GM19239 (cell line): ENCODE data around the gene PKM.

Source experiments
- DNase-seq: peaks from one replicate; pipeline ENCODE4 v3.0.0; 2011; ENCODE audit warnings: low spot score; ENCODE audit not compliant: insufficient read length
- FAIRE-seq: peaks from 2 replicates; lab custom pipeline; 2011; peaks lifted over from hg19 to GRCh38; lab: Jason Lieb, UNC

Gene PKM

DNA sequence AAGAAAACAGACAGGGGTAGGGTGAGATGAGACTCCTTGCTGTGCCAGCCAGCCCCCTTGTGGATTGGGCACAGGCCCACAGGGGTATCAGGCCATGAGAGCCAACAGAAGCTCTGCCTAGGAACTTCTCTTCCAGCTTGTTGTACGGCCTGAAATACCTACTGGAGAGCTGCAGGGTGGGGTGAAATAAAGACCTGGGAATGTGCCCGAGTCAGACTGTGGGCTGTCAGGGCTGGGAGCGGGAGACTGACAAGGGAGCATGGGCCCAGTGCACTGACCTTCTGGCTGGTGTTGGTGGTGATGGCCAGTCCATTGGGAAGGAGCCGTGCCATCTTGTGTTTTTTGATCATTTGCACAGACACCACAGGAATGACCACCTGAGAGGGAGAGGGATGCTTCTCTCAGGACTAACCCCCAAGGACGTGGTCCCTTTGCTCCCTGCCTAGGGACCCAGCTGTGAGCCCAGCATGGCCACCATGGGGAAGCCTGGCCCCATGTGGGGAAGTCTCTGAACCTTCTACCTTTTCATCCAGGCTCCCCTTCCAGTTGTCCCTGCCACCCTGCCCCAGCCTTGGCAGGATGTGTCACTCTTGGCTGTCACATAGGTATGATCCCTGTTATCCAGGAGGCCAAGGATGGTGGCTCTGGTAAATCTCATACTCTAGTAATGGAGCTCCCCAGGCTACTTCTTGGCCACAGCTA, 64.1 kb downstream of the PKM start:
- no peak for FAIRE-seq
- DNase-seq, result no peak

GRCh38 chr15:72163719-72164118, 67.3 kb downstream of the PKM start:
- DNase-seq, result no peak
- FAIRE-seq, result no peak

- FAIRE-seq (no peak), DNase-seq (no peak)
Measured at GRCh38 chr15:72162569-72162968, 68.4 kb downstream of the PKM start.

- no peak for FAIRE-seq
- no peak for DNase-seq
Measured at GRCh38 chr15:72161361-72162132, 69.4 kb downstream of the PKM start.

DNA sequence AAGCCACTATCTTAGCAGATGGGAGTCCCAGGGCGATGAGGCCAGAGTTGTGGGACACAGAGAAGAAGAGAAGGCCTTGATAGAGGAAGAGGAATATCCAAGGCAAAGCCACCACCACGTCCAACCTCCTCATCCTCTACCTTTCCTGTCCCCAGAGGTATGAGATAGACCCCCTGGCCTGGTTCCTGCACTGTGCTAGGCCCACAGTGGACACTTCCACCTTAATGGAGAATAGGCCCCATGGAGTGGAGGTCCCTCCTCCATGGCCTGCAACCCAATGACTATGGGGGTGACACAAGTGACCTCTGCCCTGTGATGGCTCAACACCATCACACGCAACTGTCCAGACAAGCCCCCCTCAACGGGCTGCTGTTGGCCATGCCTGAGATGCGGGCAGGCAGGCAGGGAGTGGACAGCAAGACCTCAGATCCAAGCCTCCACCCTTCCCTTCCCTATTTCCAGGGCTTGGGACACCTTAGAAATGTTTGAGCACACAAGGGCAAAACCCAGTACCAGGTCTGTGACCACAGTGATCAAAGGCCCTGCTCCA, 70.2 kb downstream of the PKM start:
- FAIRE-seq (no peak), DNase-seq (no peak)

GRCh38 chr15:72156928-72157327, 74.1 kb downstream of the PKM start:
- DNase-seq (no peak), FAIRE-seq (no peak)

DNA sequence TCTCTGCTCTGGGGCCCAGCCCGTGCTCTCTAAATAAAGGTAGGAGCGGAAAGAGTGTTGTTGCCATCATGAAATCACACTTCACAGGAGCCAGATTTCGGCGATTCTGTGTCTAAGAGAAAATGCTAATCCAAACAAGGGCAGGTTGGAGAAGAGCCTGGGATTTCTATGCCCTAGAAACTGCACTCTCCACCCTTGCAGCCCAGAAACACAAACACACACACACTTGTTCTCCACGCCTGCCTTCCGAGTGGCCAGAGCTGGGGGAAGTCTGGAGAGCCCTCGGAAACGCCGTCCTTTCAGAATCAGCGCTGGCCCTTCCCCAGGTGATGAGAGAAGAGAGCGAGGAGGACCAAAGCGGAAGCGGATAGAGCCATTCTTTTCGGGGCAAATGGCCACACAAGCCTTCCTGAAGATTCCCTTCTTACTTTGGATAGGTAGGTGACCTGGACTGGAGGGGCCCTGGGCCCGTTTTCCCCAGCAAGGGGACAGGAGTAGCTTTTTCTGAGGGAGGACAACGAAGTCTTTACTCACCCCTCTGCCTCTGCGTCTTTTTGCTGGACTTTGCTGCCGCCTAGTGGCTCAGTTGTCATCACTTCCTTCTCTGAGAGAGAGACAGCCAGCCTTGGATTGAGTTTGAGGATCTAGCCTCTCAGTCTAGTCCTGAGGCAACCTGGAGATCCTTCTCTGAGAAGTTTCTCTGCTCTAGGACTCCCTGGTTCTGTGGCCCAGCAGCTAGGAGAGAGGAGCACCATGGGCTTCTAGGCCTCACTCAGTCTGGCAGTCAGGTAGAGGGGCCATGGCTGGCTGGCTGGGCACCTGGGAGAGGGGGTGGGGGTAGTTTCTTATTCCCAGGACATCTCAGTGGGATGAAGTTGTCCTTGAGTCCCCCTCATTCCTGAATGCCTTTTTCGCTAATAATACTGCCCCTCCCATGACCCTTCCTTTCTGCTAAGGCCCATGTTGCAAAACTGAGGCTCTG, 75.1 kb downstream of the PKM start:
- peak; percentile 69 for DNase-seq
- peak; percentile 96 for FAIRE-seq

- DNase-seq (no peak), FAIRE-seq (no peak)
Measured at GRCh38 chr15:72155003-72155621, 75.9 kb downstream of the PKM start.

- FAIRE-seq (no peak), DNase-seq (no peak)
Measured at GRCh38 chr15:72154316-72154715, 76.7 kb downstream of the PKM start.

DNA sequence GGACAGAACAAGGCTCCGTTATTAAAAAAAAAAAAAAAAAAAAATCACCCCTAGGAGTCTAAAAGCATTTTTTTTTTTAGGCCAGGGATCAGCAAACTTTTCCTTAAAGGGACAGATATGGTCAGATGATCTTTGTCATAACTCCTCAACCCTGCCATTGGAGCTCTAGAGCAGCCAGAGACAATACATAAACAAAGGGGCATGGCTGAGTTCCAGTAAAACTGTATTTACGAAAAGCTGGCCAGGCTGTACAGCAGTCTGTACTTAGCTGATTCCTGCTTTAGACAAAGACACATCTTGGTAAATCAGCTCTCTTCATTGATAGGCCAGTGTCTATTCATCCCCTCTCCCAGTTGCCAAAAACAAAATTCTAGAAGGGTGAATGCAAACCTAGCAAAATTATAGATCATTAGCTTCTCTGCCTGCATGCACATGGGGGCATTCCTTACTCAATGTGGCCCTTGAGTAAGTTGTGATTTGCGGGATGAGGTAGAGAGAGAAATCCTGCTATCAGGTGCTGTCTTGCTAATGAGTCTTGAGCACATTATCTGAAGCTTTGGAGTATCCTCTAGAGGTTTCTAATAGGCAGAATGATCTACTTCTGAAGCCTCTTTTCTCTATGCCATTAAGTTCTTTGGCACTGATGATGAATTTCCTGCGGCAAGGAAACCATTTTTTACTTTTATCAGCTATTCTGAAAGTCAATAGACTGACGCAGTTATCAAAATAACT, 77.6 kb downstream of the PKM start:
- FAIRE-seq (no peak), DNase-seq (no peak)
